Putamen (tissue), 1 donor: Measurements from ENCODE around the gene KIF11.
"Not testable (repeated sequence)": the region's sequence is repeated elsewhere in the genome, so short reads cannot be mapped to it uniquely, and the experiment has no call there.

Experiments used
- DNase-seq: peaks from one replicate; pipeline ENCODE4 v3.0.0-alpha.2; 2016; ENCODE audit warnings: low spot score

The KIF11 gene

GRCh38 chr10:92591550-92592022 lies 1.3 kb upstream of the KIF11 start:
- DNase-seq: peak; percentile 93

GRCh38 chr10:92593619-92594588 lies 974 bp downstream of the KIF11 start:
- DNase-seq: no peak

GRCh38 chr10:92595505-92595904 lies 2.6 kb downstream of the KIF11 start:
- no peak for DNase-seq

- no peak for DNase-seq
Observed at GRCh38 chr10:92598321-92598720, 5.4 kb downstream of the KIF11 start.

GRCh38 chr10:92604841-92605240 lies 11.9 kb downstream of the KIF11 start:
- DNase-seq: no peak

GRCh38 chr10:92615515-92615914 lies 22.6 kb downstream of the KIF11 start:
- DNase-seq: no peak

GRCh38 chr10:92619368-92619767 lies 26.4 kb downstream of the KIF11 start:
- DNase-seq: no peak

- DNase-seq: no peak
Observed at GRCh38 chr10:92627845-92628480, 35.0 kb downstream of the KIF11 start.

GRCh38 chr10:92629945-92630344 lies 37.0 kb downstream of the KIF11 start:
- no peak for DNase-seq

GRCh38 chr10:92638037-92638436 lies 45.1 kb downstream of the KIF11 start:
- no peak for DNase-seq

- DNase-seq: no peak
Observed at GRCh38 chr10:92640107-92640506, 47.2 kb downstream of the KIF11 start.

GRCh38 chr10:92641492-92641891 lies 48.6 kb downstream of the KIF11 start:
- no peak for DNase-seq

GRCh38 chr10:92644921-92645320 lies 52.0 kb downstream of the KIF11 start:
- DNase-seq: no peak

- DNase-seq: not testable (repeated sequence)
Observed at GRCh38 chr10:92650864-92651263, 57.9 kb downstream of the KIF11 start.

GRCh38 chr10:92655426-92655825 lies 62.5 kb downstream of the KIF11 start:
- DNase-seq: no peak

GRCh38 chr10:92656266-92656961 lies 63.5 kb downstream of the KIF11 start:
- DNase-seq: no peak

GRCh38 chr10:92657024-92657423 lies 64.1 kb downstream of the KIF11 start:
- DNase-seq: no peak

GRCh38 chr10:92662848-92663247 lies 69.9 kb downstream of the KIF11 start:
- DNase-seq: no peak

- no peak for DNase-seq
Observed at GRCh38 chr10:92664322-92664721, 71.4 kb downstream of the KIF11 start.

- no peak for DNase-seq
Observed at GRCh38 chr10:92667078-92667477, 74.1 kb downstream of the KIF11 start.

- no peak for DNase-seq
Observed at GRCh38 chr10:92677708-92678107, 84.8 kb downstream of the KIF11 start.

GRCh38 chr10:92678206-92678605 lies 85.3 kb downstream of the KIF11 start:
- no peak for DNase-seq
